K562 (cell line): ENCODE data around the gene SPIB. TPM values are rescaled to one million over a fixed set of nuclear protein-coding genes. Genes with fewer than 3 reads are reported as not detected.
A peak's percentile ranks its signal among the peaks of the same experiment; 100 is the strongest.

ENCODE experiments used
- CCNT2 ChIP-seq: IDR thresholded peaks from 2 replicates; pipeline ENCODE4 v1.6.1; 2011; ENCODE audit warnings: borderline replicate concordance, low read depth, mild to moderate bottlenecking, moderate library complexity, mixed read lengths, low read length; ENCODE audit not compliant: insufficient read length; ENCODE audit errors: extremely low read depth
- ETS2 ChIP-seq: IDR thresholded peaks from 2 replicates; pipeline ENCODE4 v1.6.1; 2016; ENCODE audit warnings: borderline replicate concordance, missing genetic modification characterization, mild to moderate bottlenecking, moderate library complexity, missing compliant biosample characterization; ENCODE audit not compliant: poor library complexity, severe bottlenecking
- JUND ChIP-seq, 2 experiments: IDR thresholded peaks; 2 replicates in 1 of 2; 3 replicates in 1 of 2; pipeline ENCODE4 v1.6.1; 2011; ENCODE audit warnings: borderline replicate concordance in 2 of 2, low read depth in 2 of 2, low read length in 2 of 2, improper control_type of control experiment in 1 of 2, missing biosample characterization in 1 of 2, missing genetic modification characterization in 1 of 2, missing genetic modification reagents in 1 of 2
- ZNF384 ChIP-seq: IDR thresholded peaks from 2 replicates; pipeline ENCODE4 v1.6.1; 2012; ENCODE audit warnings: low read depth, low read length, improper control_type of control experiment
- polyA plus RNA-seq, 8 experiments: library from polyadenylated mRNA; depleted of rRNA in 4 of 8; stranded (reverse) in 5 of 8; unstranded in 3 of 8; fragments of >200 nt; fragmentation: Nextera tagmentation in 2 of 8; fragmentation: Illumina TruSeq in 1 of 8; extraction: Ambion mirVana in 2 of 8; extraction: Trizol in 1 of 8; gene quantifications; 2 replicates each; pipeline versions ENCODE4 v1.2.1 to v1.2.3, GENCODE V29; 2011 to 2014; ENCODE audit warnings: inconsistent platforms in 1 of 8, missing spikeins in 1 of 8
- total RNA-seq, 7 experiments: library from RNA; depleted of rRNA in 6 of 7; stranded (reverse); fragments of >200 nt in 6 of 7; fragmentation: Illumina TruSeq in 2 of 7; extraction: Trizol in 2 of 7; gene quantifications; 2 replicates each; pipeline versions ENCODE4 v1.2.1 to v1.2.3, GENCODE V29; 2011 to 2021; ENCODE audit warnings: low replicate concordance in 1 of 7
- TF ChIP-seq, protein P1 (sequence below): fragments of 200-800 bp; sonication (Bioruptor generic); IDR thresholded peaks from 2 replicates; pipeline ENCODE4 v1.6.1; 2017; ENCODE audit warnings: missing genetic modification characterization, missing compliant biosample characterization
- TF ChIP-seq, protein P2 (sequence below): fragments of 250-450 bp; sonication (Bioruptor Pico); IDR thresholded peaks from 2 replicates; pipeline ENCODE4 v1.4.0; 2020; ENCODE audit warnings: mild to moderate bottlenecking
- TF ChIP-seq, protein P3 (sequence below): fragments of 450-650 bp; IDR thresholded peaks from 2 replicates; pipeline ENCODE4 v1.6.1; 2016
- TF ChIP-seq, protein P4 (sequence below): fragments of 450-650 bp; IDR thresholded peaks from 2 replicates; pipeline ENCODE4 v1.6.1; 2016; ENCODE audit warnings: mild to moderate bottlenecking, moderate library complexity

Gene SPIB
- total and polyA plus RNA-seq, 9 of the 15 experiments (the other 6 are each of a cell fraction or from before 2014, with no cell fraction given) = 0.06 to 1.0 (median 0.43) TPM; not detected in 1

DNA sequence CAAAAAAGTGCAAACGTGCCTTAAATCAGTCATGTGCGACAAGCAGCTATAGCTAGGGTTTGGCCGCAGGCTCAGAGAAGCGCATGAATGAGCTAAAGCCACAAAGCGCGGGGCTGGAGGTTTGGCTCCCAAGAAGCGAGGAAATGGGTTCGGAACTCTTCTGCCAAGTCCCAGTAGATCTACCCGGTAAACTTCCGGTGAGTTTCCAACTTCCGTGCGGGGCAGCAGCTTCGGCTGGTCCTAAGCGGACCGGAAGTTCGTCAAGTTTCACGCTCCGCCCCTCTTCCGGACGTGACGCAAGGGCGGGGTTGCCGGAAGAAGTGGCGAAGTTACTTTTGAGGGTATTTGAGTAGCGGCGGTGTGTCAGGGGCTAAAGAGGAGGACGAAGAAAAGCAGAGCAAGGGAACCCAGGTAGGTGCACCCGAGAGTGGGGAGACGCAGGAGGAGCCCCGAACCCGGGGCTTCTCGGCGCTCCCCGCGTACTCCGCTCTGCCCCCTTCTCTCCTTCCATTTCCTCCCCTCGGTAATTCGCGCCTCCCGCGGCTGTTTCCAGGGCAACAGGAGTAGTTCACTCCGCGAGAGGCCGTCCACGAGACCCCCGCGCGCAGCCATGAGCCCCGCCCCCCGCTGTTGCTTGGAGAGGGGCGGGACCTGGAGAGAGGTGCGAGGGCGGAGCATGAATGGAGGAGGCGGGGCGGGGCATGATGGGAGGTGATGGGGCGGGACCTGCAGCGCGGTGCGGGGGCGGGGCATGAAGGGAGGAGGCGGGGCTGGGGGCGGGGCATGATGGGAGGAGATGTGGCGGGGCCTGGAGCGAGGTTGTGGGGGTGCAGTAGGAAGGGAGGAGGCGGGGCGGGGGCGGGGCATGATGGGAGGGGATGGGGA, 42.3 kb upstream of the SPIB start, which contains the start of gene NR1H2 (continued):
- TF ChIP-seq, protein P1, sequence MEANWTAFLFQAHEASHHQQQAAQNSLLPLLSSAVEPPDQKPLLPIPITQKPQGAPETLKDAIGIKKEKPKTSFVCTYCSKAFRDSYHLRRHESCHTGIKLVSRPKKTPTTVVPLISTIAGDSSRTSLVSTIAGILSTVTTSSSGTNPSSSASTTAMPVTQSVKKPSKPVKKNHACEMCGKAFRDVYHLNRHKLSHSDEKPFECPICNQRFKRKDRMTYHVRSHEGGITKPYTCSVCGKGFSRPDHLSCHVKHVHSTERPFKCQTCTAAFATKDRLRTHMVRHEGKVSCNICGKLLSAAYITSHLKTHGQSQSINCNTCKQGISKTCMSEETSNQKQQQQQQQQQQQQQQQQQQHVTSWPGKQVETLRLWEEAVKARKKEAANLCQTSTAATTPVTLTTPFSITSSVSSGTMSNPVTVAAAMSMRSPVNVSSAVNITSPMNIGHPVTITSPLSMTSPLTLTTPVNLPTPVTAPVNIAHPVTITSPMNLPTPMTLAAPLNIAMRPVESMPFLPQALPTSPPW (CRISPR knock-in tag) = peak; percentile 85
- TF ChIP-seq, protein P2, sequence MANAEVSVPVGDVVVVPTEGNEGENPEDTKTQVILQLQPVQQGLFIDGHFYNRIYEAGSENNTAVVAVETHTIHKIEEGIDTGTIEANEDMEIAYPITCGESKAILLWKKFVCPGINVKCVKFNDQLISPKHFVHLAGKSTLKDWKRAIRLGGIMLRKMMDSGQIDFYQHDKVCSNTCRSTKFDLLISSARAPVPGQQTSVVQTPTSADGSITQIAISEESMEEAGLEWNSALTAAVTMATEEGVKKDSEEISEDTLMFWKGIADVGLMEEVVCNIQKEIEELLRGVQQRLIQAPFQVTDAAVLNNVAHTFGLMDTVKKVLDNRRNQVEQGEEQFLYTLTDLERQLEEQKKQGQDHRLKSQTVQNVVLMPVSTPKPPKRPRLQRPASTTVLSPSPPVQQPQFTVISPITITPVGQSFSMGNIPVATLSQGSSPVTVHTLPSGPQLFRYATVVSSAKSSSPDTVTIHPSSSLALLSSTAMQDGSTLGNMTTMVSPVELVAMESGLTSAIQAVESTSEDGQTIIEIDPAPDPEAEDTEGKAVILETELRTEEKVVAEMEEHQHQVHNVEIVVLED (CRISPR knock-in tag) = peak; percentile 51; the same call in 1 of the 2 replicates
- TF ChIP-seq ZNF384 (peak; percentile 48; the same call in 1 of the 2 replicates), ETS2 (no peak), CCNT2 (peak; percentile 16), JUND (IDR thresholded peaks at IDR 0.05; ENCODE audit: borderline replicate concordance, low read depth, low read length) (peak; percentile 79), JUND (tag; IDR thresholded peaks at IDR 0.05; ENCODE audit: borderline replicate concordance, low read depth, low read length) (no peak)
- TF ChIP-seq, protein P3, sequence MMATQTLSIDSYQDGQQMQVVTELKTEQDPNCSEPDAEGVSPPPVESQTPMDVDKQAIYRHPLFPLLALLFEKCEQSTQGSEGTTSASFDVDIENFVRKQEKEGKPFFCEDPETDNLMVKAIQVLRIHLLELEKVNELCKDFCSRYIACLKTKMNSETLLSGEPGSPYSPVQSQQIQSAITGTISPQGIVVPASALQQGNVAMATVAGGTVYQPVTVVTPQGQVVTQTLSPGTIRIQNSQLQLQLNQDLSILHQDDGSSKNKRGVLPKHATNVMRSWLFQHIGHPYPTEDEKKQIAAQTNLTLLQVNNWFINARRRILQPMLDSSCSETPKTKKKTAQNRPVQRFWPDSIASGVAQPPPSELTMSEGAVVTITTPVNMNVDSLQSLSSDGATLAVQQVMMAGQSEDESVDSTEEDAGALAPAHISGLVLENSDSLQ = peak; percentile 88
- TF ChIP-seq, protein P4, sequence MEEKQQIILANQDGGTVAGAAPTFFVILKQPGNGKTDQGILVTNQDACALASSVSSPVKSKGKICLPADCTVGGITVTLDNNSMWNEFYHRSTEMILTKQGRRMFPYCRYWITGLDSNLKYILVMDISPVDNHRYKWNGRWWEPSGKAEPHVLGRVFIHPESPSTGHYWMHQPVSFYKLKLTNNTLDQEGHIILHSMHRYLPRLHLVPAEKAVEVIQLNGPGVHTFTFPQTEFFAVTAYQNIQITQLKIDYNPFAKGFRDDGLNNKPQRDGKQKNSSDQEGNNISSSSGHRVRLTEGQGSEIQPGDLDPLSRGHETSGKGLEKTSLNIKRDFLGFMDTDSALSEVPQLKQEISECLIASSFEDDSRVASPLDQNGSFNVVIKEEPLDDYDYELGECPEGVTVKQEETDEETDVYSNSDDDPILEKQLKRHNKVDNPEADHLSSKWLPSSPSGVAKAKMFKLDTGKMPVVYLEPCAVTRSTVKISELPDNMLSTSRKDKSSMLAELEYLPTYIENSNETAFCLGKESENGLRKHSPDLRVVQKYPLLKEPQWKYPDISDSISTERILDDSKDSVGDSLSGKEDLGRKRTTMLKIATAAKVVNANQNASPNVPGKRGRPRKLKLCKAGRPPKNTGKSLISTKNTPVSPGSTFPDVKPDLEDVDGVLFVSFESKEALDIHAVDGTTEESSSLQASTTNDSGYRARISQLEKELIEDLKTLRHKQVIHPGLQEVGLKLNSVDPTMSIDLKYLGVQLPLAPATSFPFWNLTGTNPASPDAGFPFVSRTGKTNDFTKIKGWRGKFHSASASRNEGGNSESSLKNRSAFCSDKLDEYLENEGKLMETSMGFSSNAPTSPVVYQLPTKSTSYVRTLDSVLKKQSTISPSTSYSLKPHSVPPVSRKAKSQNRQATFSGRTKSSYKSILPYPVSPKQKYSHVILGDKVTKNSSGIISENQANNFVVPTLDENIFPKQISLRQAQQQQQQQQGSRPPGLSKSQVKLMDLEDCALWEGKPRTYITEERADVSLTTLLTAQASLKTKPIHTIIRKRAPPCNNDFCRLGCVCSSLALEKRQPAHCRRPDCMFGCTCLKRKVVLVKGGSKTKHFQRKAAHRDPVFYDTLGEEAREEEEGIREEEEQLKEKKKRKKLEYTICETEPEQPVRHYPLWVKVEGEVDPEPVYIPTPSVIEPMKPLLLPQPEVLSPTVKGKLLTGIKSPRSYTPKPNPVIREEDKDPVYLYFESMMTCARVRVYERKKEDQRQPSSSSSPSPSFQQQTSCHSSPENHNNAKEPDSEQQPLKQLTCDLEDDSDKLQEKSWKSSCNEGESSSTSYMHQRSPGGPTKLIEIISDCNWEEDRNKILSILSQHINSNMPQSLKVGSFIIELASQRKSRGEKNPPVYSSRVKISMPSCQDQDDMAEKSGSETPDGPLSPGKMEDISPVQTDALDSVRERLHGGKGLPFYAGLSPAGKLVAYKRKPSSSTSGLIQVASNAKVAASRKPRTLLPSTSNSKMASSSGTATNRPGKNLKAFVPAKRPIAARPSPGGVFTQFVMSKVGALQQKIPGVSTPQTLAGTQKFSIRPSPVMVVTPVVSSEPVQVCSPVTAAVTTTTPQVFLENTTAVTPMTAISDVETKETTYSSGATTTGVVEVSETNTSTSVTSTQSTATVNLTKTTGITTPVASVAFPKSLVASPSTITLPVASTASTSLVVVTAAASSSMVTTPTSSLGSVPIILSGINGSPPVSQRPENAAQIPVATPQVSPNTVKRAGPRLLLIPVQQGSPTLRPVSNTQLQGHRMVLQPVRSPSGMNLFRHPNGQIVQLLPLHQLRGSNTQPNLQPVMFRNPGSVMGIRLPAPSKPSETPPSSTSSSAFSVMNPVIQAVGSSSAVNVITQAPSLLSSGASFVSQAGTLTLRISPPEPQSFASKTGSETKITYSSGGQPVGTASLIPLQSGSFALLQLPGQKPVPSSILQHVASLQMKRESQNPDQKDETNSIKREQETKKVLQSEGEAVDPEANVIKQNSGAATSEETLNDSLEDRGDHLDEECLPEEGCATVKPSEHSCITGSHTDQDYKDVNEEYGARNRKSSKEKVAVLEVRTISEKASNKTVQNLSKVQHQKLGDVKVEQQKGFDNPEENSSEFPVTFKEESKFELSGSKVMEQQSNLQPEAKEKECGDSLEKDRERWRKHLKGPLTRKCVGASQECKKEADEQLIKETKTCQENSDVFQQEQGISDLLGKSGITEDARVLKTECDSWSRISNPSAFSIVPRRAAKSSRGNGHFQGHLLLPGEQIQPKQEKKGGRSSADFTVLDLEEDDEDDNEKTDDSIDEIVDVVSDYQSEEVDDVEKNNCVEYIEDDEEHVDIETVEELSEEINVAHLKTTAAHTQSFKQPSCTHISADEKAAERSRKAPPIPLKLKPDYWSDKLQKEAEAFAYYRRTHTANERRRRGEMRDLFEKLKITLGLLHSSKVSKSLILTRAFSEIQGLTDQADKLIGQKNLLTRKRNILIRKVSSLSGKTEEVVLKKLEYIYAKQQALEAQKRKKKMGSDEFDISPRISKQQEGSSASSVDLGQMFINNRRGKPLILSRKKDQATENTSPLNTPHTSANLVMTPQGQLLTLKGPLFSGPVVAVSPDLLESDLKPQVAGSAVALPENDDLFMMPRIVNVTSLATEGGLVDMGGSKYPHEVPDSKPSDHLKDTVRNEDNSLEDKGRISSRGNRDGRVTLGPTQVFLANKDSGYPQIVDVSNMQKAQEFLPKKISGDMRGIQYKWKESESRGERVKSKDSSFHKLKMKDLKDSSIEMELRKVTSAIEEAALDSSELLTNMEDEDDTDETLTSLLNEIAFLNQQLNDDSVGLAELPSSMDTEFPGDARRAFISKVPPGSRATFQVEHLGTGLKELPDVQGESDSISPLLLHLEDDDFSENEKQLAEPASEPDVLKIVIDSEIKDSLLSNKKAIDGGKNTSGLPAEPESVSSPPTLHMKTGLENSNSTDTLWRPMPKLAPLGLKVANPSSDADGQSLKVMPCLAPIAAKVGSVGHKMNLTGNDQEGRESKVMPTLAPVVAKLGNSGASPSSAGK = peak; percentile 21; the same call in 1 of the 2 replicates
